Left kidney (tissue), 2 donors: ENCODE data around the gene BANF2. TPM values are rescaled to one million over a fixed set of nuclear protein-coding genes. Genes with fewer than 3 reads are reported as not detected.
A peak's percentile ranks its signal among the peaks of the same experiment; 100 is the strongest.

Source experiments
- DNase-seq: peaks from one replicate; pipeline ENCODE4 v3.0.0-alpha.2; 2013
- polyA plus RNA-seq: library from polyadenylated mRNA; unstranded; fragments of 120-200 nt; gene quantifications from one replicate; pipeline ENCODE4 v1.2.1, GENCODE V29; 2013; ENCODE audit not compliant: insufficient read length

The BANF2 gene
- polyA plus RNA-seq, 1 donor, result 0.38 TPM

DNA sequence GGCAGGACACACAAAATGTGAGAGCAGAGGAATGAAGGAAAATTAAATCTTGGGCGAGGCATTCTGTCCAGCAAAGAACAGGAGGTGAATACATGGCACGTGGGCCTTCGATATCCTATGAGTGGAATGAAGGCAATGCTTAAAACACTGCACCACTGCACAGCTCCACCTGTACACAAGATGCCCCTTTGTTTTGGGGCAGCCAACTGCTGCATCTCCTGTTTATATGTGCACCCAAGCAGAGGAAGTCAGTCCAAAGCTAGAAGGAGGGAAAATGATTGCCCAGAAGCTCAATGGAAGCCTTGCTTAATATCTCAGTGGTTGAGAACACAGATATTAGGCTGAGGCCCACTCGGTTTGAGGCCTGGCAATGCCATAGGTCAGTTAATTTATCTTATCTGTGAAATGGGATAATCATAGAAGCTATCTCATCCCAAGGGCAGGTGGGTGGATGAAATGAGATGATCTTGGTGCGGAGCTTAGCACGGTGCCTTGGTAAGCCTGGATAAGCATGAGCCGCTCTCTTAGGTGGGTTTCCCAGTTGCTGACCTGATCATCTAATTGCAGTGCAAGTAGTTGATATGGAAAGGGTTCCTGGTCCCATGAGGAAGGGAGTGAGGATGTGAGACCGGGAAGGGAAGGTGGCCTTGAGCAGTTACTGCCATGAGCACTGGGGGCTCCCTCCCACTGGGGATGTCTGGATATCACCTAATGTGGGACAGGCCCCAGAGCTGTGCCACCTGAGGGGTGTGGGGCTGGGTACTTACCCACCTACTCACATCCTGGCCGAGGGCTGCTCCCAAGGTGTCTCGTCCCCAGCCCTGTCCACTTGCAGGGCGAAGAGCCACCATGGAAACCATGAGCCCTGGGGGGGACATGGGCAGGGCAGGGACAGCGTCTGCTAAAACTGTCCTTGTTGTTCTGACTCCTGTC lies 9.9 kb downstream of the BANF2 start:
- no peak for DNase-seq

DNA sequence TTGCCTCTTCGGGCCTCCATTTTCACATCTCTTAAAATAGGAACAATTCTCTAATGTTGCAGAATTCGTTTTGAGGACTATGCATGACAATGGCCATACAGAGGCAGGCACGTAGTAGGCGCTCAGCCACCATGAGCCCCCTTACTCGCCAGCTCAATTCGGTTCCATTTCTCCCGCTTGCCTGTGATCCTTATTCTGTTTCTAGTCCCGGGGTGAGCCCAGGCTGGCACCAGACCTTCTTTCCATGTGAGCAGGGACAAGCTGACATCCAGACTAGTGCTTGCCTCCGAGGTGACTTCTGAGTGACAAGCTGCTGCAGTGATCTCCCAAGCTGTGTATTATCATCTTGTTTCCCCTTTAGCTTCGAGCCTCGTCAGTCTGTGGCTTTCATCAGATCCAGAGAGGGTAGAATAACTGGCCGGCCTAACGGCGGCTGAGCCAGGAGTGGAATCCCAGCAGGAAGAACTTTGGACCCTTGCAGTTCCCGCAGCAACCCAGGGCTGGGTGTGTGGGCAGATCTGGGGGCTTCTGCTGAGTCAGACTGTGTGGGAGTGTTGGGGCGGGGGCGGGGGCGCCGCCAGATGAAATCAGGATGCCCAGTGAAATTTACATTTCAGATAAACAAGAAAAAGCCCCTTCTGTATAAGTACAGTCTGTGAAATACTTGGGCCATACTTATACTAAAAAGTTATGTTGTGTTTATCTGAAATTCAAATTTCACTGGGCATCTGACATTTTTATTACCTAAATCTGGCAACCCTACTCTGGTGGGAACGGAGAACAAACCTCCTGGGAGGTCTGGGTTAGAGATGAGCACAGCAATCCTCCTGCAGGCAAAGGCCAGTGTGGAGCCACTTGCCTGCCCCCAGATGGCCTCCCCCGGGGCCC lies 10.9 kb downstream of the BANF2 start:
- DNase-seq, result peak; percentile 55

DNA sequence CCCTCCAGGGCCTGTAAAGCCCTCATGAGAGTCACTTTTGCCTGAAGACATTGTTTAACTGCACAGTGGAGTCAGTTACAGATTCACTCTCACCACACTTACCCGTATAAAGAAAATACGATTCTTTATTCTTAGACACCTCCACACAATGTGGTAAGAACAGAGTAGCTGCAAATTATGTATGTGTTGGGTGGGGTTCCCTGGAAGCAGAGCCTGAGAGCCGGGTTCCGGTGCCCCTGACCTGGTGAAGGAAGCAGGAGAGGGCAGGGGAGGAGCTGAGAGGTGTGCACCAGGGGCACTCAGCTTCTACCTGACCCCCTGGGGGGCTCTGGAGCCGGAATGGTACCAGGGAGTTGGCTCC lies 11.5 kb downstream of the BANF2 start:
- DNase-seq, result no peak

DNA sequence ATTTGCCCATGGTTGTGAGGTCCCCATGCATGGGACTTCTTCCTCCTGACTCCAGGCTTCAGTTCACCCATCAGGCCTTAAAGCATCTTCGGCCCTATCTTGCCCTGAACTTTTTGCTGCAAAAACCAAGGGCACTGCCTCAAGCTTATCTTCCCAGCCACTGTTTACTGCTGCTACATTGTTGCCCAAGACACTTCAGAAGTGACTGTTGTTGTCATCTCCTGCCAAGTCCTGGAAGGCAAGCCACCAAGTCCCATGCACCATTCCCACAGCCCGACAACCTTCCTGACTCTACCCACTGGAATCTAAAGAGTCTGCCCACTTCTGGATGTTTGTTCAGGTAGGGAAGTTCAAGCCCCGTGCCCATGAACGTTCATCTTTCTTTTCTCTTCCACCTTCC lies 12.4 kb downstream of the BANF2 start:
- DNase-seq, result no peak

DNA sequence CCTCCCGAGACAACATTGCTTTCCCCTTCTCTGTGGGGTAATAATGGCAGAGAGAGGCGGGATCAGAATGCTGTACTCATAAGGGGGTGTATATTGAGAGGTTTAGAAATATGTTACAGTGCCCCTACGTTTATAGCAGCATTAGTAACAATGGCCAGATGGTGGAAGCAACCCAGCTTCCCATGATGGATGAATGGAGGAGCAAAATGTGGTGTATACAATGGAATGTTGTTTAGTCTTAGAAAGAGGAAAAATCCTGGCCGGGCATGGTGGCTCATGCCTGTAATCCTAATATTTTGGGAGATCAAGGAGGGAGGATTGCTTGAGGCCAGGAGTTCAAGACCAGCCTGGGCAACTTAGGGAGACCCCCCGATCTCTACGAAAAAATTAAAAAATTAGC lies 12.9 kb downstream of the BANF2 start:
- DNase-seq, result no peak

DNA sequence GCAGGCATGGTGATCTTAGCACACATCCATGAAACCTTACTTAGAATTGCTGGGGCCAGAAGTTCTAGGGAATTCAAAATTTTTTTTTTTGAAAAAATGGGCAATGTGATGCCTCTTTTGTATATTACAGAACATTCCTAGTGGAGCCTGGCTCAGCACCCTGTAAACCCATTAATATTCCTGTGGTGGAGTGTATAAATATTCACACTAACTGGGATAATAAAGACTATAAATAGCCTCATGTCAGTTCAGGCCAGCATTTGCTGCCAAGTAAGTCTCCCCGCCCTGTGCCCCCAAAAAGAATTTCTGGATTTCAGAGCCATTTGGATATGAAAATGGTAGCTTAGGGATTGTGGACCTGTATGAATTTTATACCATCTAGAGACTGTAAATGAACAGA lies 14.8 kb downstream of the BANF2 start:
- DNase-seq, result no peak

DNA sequence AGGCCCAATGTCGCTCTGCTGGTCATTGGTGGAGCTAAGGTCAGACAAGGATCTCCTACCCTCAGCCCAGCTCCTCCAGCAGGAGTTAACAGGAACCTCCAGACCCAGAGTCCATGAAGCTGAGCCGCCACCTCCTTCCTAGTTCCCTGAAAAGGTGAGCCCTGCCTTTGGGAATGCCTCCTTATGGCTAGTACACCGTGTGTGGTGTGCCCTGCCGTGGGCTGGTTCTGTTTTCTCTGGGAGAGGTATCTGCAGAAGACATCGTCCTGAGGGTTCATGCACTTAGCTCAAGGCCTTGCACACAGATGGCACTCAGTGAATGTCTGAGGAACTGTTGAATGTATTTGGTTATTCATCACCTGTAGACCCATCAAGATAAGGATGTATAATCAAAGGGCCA lies 15.3 kb downstream of the BANF2 start:
- DNase-seq, result no peak

DNA sequence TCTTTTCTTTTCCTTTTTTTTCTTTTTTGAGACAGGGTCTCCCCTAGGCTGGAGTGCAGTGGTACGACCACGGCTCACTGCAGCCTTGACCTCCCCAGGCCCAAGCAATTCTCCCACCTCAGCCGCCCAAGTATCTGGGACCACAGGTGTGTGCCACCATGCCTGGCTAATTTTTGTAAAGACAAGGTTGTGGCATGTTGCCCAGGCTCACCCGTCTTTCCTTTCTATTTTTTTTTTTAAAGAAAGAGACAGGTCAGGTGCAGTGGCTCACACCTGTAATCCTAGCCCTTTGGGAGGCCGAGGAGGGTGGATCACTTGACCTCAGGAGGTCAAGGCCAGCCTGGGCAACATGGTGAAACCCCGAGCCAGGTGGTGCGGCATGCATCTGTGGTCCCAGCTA lies 16.6 kb downstream of the BANF2 start:
- DNase-seq, result no peak

DNA sequence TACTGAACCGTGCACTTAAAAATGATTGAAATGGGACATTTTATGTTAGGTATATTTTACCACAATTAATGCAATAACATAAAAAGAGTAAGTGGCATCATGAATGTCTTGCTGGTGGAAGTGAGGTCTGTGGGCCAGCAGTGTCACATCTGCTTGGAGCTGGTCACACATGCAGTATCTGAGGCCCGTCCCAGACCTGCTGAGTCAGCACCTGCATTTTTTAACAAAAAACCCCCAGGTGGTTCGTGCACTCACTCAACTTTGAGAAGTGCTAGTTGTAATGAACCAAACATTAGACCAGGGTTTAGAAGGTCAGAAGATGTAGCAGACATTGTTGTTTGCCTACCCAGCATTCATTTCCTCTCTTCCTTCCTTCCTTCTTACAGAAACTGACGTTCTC lies 21.0 kb downstream of the BANF2 start:
- DNase-seq, result no peak

DNA sequence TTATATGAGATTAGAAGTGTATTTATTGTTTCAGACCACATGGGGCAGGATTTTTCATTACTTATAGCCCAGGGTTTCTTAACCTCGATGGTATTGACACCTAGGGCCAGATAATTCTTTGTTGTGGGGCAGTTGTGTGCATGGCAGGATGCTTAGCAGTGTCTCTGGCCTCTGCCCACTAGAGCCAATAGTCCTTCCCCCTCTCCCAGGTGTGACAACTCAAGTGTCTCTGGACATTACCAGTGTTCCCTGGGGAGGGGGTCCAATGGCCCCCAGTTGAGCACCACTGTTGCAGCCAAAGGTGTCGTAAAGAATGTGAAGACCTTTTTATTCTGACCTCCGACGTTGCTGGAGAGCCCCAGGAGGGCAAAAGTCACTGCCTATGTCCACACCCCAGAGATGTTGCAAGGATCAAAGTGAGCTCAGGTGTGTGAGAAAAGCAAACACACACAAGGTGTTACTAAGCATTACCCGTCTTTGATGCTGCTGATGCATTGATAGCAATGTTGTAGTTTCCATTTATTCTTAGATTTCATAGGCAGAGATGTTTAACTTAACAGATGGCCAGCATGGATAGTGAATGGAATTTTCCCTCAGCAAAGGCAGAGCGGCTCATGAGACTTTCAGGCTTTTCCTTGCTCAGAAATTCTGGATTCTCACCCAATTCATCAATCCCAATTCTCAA lies 22.2 kb downstream of the BANF2 start:
- no peak for DNase-seq

DNA sequence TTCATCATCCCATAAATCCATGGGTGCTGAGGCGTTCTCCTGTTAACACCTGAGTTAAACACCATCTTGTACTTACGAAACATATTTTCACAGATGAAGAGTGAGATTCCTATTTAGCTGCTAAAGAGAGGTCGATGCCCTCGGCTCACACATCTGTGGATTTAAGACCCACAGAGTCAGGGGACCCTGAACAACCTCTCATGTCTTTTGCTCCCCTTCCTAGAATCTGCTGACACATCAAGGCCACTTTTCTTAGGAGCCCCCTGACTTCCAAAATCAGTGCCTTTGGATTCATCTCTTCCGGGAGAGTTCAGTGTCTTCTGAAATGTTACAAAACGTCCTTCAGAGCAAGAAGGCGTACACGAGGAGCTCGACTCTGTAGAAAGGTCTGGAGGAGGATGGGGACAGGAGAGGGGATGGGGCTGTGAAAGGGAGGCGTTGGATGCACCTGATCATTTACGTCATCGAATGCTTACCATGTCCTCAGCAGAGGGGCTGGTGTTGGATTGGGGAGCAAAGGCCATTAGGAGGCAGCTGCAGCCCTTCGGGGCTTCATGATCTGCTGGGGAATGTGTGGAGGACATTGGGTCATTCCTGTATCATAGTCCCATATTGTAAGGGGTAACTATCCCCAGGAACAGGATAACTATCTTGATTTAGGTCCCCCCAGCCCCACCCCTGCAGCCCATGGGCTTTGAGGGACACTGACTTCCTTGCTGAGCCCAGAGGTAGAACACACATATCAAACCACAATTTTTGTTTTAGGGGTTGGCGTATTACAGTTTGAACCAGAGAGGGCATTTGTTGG lies 22.9 kb downstream of the BANF2 start:
- no peak for DNase-seq

DNA sequence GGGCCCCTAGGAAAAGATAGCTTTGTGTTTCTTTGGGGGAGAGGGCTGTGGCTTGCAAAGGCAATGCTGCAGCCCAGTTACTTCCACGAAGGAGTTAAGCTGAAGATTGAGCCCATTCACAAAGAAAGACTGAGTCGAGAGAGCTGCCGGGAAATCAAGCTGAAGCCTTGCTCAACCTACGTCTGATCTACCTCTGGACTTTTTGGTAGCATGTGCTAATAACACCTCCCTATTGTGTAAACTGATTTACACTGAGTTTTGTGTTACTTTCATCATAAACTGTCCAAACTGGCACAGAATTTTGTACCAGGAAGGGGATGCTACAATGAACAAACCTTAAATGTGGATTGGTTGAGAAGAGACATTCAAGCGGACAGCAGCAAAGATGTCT lies 23.5 kb downstream of the BANF2 start:
- DNase-seq, result no peak

DNA sequence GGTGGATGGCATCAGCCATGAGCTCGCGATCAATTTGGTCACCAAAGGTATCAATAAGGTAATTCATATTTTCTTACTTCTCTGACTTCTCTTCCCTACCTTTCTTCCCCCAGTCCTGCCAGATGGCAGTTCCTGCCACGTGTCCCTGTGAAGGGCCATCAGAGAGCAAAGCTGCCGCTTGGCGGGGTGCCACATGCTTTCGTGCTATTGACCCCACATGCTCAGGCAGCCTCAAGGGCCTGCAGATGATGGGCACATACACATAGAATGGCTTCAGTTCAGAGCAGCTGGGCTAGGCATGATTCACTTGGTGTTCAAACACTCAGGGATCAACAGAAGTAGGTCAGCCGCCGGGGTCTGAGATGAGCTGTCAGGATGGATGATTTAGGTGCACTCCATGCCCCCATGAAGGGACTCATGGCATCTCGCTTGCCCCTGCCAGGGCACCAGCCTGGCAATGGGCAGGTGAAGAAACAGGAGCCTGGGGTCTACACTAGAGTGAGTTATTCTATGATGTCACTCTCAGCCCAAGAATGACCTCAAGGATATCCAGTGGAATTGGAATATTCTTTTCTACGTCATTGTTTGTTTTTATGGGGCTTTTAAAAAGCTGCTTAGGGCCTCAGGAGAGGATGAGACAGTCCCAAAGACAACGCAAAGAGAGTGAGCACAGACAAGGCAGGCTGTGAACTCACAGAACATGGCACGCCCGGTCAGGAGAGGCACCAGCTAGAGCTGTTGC lies 25.5 kb downstream of the BANF2 start:
- DNase-seq, result no peak

DNA sequence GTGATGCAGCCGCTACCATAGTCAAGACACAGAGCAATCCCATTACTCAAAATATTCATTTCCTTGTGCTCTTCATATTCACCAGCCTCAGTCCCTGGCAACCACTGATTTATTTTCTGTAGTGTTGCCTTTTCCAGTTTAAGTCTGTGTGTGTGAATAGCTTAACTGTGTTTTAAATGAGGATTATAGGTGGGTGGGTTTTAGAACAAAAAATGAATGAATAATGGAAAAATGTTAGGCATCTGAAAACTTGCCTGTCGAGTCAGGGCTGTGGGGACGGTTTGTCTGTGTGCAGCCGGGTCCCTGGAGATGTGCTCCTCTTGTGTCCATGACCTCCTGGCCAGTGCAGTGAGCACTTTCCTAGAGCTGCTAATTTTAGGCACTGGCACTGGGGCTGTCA lies 27.1 kb downstream of the BANF2 start:
- DNase-seq, result no peak

DNA sequence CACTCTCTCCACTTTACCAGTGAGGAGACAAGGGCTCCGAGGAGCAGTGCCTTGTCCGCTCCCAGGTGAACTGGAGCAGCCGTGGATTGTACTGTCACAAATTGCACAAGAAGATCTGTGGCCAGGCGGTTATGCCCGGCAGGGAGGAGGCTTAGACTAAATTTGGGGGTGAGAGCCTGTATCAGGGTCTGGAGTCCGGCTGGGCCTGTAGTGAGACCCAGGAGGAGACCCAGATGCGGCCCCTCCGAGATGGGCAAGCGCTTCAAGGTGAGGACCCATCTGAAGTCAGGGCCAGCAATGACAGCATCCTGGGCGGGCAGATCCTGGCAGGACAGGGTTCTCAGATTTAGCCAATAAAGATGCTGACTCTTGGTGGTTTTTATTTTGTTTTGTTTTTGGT lies 27.6 kb downstream of the BANF2 start:
- DNase-seq, result no peak

DNA sequence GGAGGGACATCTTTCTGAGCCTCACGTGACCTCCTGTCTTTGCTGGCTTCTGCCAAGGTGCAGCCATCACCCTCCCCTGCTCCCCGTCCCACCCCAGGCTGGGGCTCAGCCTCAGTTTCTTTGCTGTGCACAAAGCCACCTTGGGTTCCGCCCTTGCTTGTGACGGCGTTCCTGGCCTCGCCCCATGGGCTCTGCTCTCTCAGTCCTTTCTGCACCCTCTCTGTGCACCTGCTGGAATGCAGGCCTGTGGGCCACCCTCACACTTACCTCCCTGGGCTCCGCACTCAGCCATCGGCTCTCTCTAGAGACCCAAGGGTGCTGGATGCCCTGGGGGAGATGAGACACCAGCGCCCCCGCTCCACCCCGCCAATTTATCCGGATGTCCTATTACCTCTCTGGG lies 28.3 kb downstream of the BANF2 start:
- no peak for DNase-seq

DNA sequence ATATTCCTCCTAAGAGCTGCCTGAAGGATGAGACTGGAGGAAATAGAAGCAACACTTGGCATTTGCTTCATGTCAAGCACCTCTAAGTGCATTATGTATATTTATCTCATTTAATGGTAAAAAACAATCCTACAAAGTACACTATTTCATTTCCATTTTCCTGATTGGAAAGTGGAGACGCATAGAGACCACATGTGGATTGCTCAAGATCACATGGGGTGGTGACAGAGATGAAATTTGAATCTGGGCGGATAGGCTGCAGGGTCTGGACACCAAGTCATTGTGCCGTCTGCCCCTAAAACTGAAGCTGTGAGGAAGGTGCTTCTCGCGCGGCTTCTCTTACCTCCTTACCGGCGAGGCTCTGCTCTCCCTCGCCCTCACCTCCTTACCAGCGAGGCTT lies 30.3 kb downstream of the BANF2 start:
- no peak for DNase-seq

DNA sequence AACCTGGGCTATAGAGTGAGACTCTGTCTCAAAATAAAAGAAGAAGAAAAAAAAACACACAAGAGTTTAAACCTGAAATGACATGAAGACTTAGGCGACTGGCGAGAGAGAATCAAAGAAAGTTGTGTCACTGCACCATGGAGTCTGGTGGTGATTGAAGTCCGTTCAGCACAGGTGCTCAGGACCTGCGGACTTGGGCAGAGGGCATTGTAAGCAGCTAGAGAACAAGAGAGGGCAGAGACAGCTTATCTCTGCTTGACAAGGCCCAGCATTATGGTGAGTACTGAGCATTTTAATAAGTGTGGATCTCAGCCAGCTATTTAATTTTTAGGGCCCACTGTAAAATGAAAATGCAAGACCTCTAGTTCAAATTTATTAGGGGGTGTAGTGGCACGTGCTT lies 31.5 kb downstream of the BANF2 start:
- DNase-seq, result no peak

DNA sequence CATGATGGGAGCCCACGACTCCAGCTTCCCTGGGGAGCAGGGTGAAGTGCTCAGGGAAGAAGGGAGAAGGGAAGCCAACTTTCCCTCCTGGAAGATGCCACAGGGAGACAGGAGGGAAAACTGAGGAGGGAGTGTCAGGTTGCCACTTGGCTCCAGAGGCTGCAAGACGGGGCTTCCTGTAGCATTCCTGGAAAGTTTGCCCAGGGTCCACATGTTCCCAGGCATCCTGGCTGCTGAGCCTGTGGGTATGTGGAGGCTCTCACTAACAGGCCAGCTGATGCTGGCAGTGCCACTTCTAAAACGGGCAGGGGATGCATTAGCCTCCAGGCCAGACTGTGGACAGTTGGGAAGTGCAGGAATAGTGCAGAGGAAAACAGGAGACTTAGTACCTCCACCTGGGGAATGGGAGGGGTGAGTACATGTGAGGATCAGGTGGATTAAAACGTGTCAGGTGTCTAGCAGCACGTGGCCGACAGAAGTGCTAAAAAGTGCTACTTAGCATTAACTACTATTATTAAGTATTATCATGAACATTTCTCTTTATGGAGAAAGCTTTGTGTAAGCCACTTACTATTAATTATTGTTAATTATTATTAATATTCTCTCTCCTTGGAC lies 33.2 kb downstream of the BANF2 start:
- DNase-seq, result no peak

DNA sequence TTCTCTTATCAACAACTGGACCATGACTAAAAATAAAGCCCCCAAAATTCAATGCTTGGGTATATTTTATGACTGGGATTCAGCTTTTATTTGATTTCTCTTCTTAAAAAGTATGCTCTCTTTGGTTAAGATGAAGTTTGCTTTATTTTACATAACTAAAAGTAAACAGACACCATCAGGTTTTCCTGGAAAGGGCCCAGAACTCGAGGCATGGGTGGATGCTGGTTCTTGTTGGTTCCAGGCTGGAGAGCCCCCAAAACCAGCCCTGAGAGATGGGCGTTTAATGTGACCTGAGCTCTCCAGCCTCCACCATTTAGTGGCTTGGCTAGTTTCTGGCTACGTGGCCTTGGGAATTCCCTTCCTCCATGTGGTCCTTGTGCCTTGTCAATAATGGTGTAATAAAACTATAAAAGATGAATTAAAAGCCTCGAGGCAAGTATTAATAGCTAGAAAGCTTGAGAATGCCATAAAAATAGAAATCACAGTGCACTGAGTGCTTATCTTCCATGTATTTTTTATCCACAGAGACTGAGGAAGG lies 34.1 kb downstream of the BANF2 start:
- no peak for DNase-seq
